NCI-H1930 (cell line): ENCODE measurements around the gene WNT7B.
A peak's percentile ranks its signal among the peaks of the same experiment; 100 is the strongest.
"Not testable (repeated sequence)": the region's sequence is repeated elsewhere in the genome, so short reads cannot be mapped to it uniquely, and the experiment has no call there.

Experiments
- DNase-seq, 2 experiments: peaks; one replicate each; lab custom pipeline; 2025; lab: John Stamatoyannopoulos, UW

WNT7B gene

GRCh38 chr22:46008291-46008690 is 31.3 kb upstream of the WNT7B start:
- DNase-seq: no peak

DNA sequence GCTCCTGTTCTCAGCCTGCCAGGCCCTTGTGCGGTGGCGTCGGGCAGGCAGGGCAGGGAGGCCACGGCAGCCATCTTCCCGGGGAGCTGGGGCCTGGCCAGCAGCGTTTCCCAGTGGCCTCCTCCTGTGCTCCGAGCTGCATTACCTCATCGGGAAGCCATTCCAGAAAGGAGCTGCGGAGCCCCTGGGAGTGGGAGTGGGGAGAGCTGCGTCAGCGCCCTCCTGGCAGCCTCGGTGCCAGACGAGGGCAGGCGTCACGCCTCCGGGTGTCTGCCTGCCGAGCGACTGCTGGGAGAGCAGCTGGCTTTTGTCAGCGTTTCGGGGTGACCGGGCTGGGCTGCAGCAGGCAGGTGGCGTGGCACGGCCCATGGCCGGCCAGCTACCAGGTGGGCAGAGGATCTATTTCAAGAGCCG is 30.9 kb upstream of the WNT7B start:
- DNase-seq: no peak

- no peak for DNase-seq
Observed at GRCh38 chr22:46007003-46007847, 30.3 kb upstream of the WNT7B start.

DNA sequence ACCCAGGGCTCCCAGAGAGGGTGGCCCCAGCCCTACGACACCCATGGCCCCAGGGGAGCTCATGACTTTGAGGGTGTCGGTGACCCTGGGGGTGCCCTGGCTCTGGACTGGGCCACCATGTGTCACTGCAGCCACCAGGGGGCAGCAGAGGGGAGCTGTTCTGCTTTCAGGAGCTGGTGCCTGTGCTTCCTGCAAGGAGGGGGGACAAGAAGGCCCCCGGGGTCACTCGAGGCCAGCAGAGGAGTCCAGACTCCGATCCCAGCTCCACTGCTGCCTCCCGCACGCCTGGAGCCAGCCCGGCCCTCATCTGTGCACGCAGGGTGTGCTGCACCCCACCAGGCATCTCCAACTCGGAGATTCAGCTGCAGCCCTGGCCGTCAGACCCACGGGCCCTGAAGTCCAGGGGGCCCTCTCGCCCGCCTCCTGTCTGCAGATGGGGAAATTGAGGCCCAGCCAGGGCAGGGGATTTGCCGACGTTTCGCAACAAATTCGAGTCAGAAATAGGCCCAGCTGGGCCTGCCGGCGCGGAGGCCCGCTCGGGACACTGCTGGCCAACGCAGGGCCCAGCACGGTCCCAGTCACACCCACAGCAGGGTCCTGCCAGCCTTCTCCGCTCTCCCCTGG is 29.5 kb upstream of the WNT7B start:
- DNase-seq: peak; percentile 44 to 70

DNA sequence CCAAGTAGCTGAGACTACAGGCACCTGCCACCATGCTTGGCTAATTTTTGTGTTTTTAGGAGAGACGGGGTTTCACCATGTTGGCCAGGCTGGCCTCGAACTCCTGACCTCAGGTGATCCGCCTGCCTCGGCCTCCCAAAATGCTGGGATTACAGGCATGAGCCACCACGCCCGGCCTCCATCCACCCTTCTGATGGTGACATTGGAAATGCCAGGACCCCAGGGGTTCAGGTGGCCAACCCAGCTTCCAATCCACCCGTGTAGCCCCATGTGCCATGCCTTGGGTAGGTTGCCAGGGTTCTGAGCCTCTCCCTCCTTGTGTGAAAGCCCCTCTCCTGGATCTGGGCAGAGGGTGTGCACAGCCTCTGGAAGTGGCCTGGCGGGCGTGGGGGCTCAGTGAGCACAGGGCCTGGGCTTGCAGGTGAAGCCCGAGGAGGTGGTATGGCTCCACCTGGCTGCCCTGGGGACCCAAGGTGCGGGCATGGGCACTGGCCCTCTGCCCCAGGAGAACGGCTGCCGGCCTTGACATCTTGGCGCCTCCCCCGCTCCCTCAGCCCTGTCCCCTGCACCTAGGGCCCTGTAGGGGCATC is 28.2 kb upstream of the WNT7B start:
- not testable (repeated sequence) for DNase-seq

DNA sequence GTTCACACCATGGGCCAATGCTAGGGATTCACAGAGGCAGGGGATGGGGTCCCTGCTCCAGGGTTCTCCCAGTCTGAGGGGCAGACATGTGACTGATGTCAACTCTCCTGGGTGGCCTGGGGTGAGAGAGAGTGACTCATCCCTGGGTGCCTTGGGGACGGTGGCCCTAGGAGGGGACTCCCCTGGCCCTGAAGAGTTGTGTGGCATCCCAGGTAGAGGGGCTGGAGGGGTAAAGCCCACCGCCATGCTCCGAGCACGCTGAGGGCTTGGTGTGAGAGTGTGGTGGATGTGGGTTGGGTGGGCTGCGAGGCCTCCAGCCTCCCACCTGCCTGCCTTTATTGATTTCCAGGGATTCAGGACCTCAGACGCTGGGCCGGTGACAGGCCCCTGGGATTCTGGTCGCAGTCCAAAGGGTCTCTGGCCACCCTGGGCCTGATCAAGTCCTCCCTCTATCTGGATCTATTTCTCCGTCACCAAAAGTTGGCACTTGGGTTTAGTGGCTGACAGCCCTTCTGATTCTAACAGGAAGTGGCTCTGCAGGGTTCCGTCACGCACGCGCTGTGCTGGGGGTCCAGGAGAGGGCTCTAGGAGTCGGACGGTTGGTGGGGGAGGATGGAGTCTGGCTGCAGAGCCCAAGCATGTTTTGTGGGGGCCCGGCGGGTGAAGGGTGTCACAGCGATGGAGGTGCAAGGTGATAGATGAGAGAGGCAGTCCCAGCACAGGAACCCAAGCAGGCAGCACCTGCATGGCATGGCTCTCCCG is 27.3 kb upstream of the WNT7B start:
- no peak for DNase-seq

- no peak for DNase-seq
Observed at GRCh38 chr22:46003271-46004091, 26.5 kb upstream of the WNT7B start.

GRCh38 chr22:46002757-46003270 is 25.9 kb upstream of the WNT7B start:
- no peak for DNase-seq

DNA sequence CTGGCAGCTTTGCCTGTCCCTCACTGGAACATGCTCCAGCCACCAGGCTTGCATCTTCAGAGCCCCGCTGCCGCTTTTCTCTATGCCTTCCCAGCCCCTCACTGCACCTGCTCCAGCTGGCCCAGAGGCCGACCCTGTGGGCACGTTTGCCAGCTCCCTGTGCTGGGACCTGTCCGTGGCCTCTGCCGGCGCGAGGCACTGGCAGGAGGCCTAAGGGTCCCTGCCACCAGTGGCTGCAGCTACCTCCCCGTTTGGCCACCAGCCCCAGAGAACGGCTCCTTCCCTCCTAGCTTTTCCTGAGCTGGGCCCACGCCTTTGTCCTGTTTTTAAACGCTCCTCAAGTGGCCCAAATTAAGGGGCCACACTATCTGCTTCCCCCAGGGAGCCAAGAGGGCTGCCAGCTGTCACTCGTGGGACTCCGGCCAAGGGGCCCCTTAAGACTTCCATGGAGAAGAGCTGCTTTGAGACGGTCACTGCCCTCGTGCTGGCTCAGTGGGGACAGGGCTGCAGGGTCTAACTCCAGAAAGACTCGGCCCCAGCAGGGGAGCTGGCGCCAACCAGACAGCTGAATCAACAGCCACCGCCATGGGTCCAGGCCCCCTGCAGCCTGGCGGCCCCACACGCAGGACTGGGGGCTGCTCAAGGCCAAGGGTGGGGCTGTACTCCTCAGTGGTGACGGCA is 24.6 kb upstream of the WNT7B start:
- DNase-seq: peak in 1 of 2 experiments; percentile 34

DNA sequence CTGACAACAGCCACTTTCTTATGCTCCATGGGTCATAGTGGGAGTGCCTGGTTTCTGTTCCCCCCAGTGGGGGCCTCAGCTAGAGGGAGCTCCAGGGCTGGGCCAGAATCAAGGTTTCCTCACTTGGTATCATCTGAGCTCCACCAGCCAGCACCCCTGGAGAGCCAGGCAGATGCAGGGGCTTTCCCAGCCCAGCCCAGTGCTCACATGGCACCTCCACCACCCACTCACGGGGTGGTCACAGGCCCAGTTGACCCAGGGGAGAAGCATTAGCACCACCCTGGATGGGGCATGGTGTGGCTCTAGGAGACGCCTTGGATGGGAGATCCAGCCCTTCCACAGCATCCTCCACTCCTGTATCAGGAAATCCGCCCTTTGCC is 24.1 kb upstream of the WNT7B start:
- DNase-seq: no peak

DNA sequence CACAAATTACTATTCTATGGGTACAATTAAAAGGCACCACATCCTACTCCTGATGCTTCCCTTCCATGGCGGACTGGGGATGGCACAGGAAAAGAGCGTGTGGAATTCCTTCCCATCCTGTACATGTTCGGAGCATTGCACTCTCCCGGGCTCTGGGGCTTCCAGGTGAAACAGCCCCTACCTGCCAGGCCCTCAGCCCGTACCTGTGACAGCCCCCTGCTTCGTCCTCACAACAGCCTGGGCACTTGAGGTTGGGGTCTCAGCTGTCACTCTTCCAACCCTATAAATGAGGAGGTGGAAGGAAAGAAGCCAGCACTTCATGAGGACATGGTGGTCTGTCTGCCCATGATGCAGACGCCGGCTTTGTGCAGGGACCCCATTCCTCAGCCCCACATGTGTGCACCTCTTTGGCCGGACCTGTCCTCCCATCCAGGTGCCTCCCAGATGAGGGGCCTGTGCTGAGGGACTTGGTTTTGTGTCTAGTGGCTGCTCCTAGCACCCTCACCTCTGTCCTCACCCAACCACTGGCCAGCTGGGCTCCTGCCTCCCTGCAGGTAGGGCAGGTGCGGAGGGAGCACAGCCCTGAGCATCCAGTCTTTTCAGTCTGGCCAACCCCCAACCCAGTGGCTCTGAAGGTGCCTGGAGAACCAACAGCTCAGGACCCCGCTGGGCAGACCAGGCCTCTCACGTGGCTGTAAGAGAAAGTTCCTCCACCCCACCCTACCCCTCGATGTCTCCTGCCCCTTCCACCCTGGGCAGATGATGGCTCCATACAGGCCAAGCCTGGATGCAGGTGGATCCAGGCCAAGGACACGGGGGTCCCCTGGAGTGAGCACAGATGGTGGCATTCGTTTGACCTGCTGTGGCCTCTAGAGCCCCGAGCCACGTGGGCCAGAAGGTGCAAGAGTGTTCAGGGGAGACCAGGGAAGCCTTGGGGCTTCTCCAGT is 23.4 kb upstream of the WNT7B start:
- DNase-seq: no peak

DNA sequence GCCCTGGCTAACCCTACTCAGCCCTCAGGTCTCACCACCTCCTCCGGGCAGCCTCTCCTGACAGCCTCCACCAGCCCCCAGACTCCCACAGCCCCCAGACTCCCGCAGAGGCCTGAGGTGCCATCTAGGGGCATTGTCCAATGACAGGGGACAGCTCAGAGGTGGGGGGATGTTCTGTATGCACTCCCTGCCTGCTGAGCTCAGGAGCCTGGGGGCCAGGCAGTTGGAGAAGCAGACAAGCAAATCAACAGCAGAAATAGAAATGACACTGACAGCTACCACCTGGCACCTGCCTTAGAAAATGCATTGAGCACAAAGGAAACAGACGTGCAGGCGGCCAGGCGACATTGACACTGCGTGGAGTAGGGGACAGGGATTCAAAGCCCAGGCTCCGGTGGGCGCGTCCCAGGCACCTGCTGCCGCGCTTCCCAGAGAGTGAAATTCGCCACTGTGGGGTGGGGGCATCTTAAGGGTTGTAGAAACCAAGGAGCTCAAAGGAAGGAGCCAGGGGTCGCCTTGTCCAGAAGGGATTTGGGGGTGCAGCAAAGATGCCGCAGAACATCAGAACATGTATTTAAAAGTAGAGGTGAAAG is 22.5 kb upstream of the WNT7B start:
- DNase-seq: no peak

- no peak for DNase-seq
Observed at GRCh38 chr22:45998638-45999378, 21.8 kb upstream of the WNT7B start.

DNA sequence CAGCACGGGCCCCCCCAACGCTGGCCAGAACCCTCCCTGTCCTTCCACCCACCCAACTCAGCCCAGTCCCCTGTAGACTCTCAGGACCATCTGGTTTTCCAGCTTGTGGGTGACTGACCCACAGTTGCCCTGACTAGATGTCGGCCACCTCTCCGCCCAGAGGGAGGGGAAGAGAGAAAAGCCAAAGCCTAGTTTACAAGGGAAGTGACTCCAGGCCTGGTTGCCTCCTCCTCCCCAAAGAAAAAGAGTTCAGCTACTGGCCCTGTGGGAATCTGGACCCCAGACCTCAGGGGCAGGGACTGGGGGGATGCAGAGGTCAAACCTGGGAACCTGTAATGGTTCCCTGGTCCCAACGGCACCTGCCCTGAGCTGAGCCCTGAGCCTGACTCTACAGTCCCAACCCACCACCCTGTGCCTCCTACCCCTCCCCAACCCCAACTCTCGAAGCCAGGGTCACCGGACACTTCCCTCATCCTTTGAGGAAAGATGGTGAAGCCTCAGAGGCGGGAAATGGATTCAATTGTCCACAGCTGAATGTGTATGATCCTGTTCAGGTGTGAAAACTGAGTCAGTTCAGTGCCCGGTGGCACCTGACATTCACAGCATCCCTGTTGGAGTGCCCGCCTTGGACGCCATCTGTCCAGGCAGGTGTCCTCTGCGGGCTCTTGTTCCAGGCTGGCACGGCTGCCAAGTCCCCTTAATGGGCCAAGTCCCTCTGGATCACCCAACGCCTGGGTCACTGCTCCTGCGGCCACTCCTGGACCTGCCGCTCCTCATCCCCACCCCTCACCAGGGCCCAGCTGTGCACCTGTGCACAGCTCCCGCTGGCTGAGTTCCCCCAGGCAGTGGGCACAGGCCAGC is 21.0 kb upstream of the WNT7B start:
- DNase-seq: no peak

- no peak for DNase-seq
Observed at GRCh38 chr22:45997077-45997776, 20.3 kb upstream of the WNT7B start.

DNA sequence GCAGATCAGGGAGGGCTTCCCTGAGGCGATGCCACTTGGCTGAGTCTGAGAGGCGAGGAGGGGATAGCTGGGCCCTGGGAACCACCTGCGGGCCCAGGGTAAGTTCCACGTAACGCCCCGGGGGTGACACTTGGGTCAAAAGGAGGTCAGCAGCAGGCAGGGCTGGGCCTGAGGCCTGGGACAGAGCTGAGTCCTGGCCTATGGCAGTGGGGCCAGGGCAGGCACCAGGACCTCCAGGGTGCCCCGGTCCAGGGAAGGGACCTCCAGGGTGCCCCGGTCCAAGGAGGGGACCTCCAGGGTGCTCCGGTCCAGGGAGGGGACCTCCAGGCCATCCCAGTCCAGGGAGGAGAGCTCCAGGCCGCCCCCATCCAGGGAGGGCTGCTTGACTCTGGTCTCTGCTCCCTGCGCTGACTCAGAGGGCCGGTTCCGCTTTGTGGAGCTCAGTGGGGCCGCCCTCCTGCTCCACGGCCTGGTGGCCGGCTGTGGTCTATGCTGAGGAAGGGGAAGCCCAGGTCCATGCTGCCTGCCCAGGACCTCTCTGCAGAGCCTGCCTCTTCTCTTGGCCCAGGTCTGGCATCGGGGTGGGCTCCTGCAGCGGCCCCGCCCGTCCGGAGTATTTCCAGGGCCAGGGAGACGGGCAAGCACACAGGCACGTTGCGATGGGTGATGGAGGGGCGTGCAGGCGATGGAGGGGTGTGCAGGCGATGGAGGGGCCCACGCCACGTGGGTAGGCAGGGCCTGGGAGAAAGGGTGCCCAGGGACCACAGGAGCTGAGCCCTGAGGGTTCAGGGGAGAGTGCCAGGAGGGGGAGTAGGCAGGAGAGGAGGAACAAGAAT is 19.5 kb upstream of the WNT7B start:
- no peak for DNase-seq
